GM12878 (cell line): ENCODE data around the gene THOC1. TPM values are rescaled to one million over a fixed set of nuclear protein-coding genes. Genes with fewer than 3 reads are reported as not detected.

Experiments used
- ATAC-seq: fragments of 200-7000 bp; cut with Tn5 transposase; 3 replicates; pipeline ENCODE4 v1.9.1; 2020; ENCODE audit warnings: mild to moderate bottlenecking, moderate library complexity
- Bru-seq: library from RNA; stranded (reverse); fragments of 400-500 nt; gene quantifications from one replicate; lab custom pipeline; 2021; lab: Mats Ljungman, UMichigan
- BruChase-seq, 2 experiments: library from RNA; stranded (reverse); fragments of 400-500 nt; gene quantifications; one replicate each; lab custom pipeline; 2021; lab: Mats Ljungman, UMichigan
- BruUV-seq: library from RNA; stranded (reverse); fragments of 400-500 nt; replicated peaks from 2 replicates; lab custom pipeline; 2021; lab: Mats Ljungman, UMichigan
- CTCF ChIA-PET: fragments of 300-600 bp; sonication (Branson Sonifier 250); formaldehyde crosslinking; extraction: SDS; loops from one replicate; lab custom pipeline; 2021; ENCODE audit warnings: inconsistent platforms; lab: Yijun Ruan, JAX
- POLR2A ChIA-PET: fragments of 350-600 bp; formaldehyde crosslinking; extraction: SDS; loops from one replicate; lab custom pipeline; 2021; ENCODE audit warnings: inconsistent platforms; lab: Charles Lee
- RAD21 ChIA-PET: fragments of 300-600 bp; sonication (Branson Sonifier 250); formaldehyde crosslinking; loops from one replicate; lab custom pipeline; 2023; ENCODE audit warnings: antibody characterized with exemption; ENCODE audit not compliant: unreplicated experiment; lab: Charles Lee
- SMC1A ChIA-PET: fragments of 300-600 bp; sonication (Branson Sonifier 250); formaldehyde crosslinking; loops from one replicate; lab custom pipeline; 2023; ENCODE audit not compliant: unreplicated experiment, uncharacterized antibody; lab: Charles Lee
- DNase-seq: peaks from one replicate; pipeline ENCODE4 v3.0.0-alpha.2; 2011; ENCODE audit warnings: low read depth, low spot score
- FAIRE-seq: peaks from 3 replicates; lab custom pipeline; 2011; peaks lifted over from hg19 to GRCh38; lab: Jason Lieb, UNC
- H2AFZ ChIP-seq: 2 replicates; pipeline ENCODE4 v1.6.0; 2011; ENCODE audit warnings: low read depth, low read length, control low read depth; ENCODE audit not compliant: control insufficient read depth
- H3K27ac ChIP-seq: 2 replicates; pipeline ENCODE4 v1.5.1; 2011; ENCODE audit warnings: control low read depth; ENCODE audit not compliant: control insufficient read depth, insufficient read depth
- H3K27me3 ChIP-seq, 2 experiments: replicated peaks in 1 of 2; 2 replicates each; pipeline versions ENCODE4 v1.6.0 to v1.6.1; 2011; ENCODE audit warnings: low read length in 1 of 2; ENCODE audit not compliant: control insufficient read depth in 2 of 2, insufficient read depth in 2 of 2
- H3K36me3 ChIP-seq, 2 experiments: 2 replicates each; pipeline ENCODE4 v1.5.1; 2011; ENCODE audit warnings: low read length in 1 of 2; ENCODE audit not compliant: control insufficient read depth in 2 of 2, insufficient read depth in 2 of 2
- H3K4me1 ChIP-seq: 2 replicates; pipeline ENCODE4 v1.6.1; 2011; ENCODE audit warnings: mild to moderate bottlenecking, low read length, moderate library complexity, mixed read lengths; ENCODE audit not compliant: control insufficient read depth, insufficient read depth
- H3K4me2 ChIP-seq: 2 replicates; pipeline ENCODE4 v1.6.0; 2011; ENCODE audit warnings: control low read depth; ENCODE audit not compliant: control insufficient read depth, insufficient read depth
- H3K4me3 ChIP-seq: fragments of 200-600 bp; sonication (generic); 2 replicates; pipeline ENCODE4 v1.5.1; 2016
- H3K79me2 ChIP-seq: 2 replicates; pipeline ENCODE4 v1.6.0; 2011; ENCODE audit warnings: low read length; ENCODE audit not compliant: control insufficient read depth, insufficient read depth
- H3K9ac ChIP-seq: 2 replicates; pipeline ENCODE4 v1.8.0; 2011; ENCODE audit warnings: low read length, control low read depth, mixed read lengths; ENCODE audit not compliant: control insufficient read depth, insufficient read depth
- H3K9me3 ChIP-seq: replicated peaks from 3 replicates; pipeline ENCODE4 v1.5.1; 2011; ENCODE audit warnings: mild to moderate bottlenecking, low read length; ENCODE audit not compliant: control insufficient read depth, insufficient read depth
- H4K20me1 ChIP-seq: 2 replicates; pipeline ENCODE4 v1.6.0; 2011; ENCODE audit not compliant: control insufficient read depth, insufficient read depth
- CEBPB ChIP-seq, 2 experiments: fragments of 150-350 bp in 1 of 2; IDR thresholded peaks; 2 replicates each; pipeline ENCODE4 v1.6.1; 2012 to 2014; ENCODE audit warnings: low read depth in 2 of 2, low read length in 2 of 2, borderline replicate concordance in 1 of 2, inconsistent platforms in 1 of 2
- HCFC1 ChIP-seq: fragments of 150-350 bp; IDR thresholded peaks from 2 replicates; pipeline ENCODE4 v1.6.1; 2014; ENCODE audit warnings: low read length
- RELA ChIP-seq: fragments of 450-650 bp; IDR thresholded peaks from 2 replicates; pipeline ENCODE4 v1.8.0; 2014; ENCODE audit warnings: borderline replicate concordance; ENCODE audit not compliant: partially characterized antibody
- SMAD5 ChIP-seq: IDR thresholded peaks from 2 replicates; pipeline ENCODE4 v1.6.1; 2016; ENCODE audit warnings: antibody characterized with exemption, low read depth
- STAT1 ChIP-seq: fragments of 450-650 bp; conservative IDR thresholded peaks from 2 replicates; pipeline ENCODE4 v1.6.1; 2014; ENCODE audit warnings: antibody characterized with exemption, mild to moderate bottlenecking
- TCF3 ChIP-seq: IDR thresholded peaks from 2 replicates; pipeline ENCODE4 v1.6.1; 2012; ENCODE audit warnings: low read depth, mild to moderate bottlenecking, low read length, borderline replicate concordance; ENCODE audit not compliant: insufficient read depth
- WGBS: methylation state at CpG from one replicate; pipeline ENCODE4 v1.1.6; 2016; ENCODE audit warnings: low lambda C conversion rate; ENCODE audit not compliant: insufficient replicate concordance, insufficient coverage; ENCODE audit errors: missing lambda C conversion rate; 5-methylcytosine and 5-hydroxymethylcytosine counted together
- in situ Hi-C: fragments of 300-500 bp; cut with MboI; formaldehyde crosslinking; loops from 9 replicates; pipeline ENCODE4 v1.14.3; 2018; ENCODE audit warnings: mixed read lengths
- intact Hi-C: fragments of 100-400 bp; cut with micrococcal nuclease; formaldehyde crosslinking; loops from one replicate; pipeline ENCODE4 v1.14.2; 2022; ENCODE audit not compliant: unreplicated experiment
- long read RNA-seq, 2 experiments: library from polyadenylated mRNA; unstranded; transcript quantifications; one replicate each; pipeline ENCODE4 v2.0.0, GENCODE V29; 2019 to 2020
- polyA minus RNA-seq, 3 experiments: library from RNA; depleted of rRNA, polyadenylated mRNA; stranded (reverse); fragments of >200 nt; gene quantifications; 2 replicates each; pipeline ENCODE4 v1.2.3, GENCODE V29; 2011
- polyA plus RNA-seq, 11 experiments: library from polyadenylated mRNA; depleted of rRNA in 4 of 11; unstranded in 6 of 11; stranded (reverse) in 5 of 11; fragments of >200 nt; fragmentation: Nextera tagmentation in 4 of 11; fragmentation: Illumina TruSeq in 1 of 11; extraction: Ambion mirVana in 4 of 11; extraction: Trizol in 1 of 11; gene quantifications; 1 replicate in 1 of 11; 2 replicates in 10 of 11; pipeline versions ENCODE4 v1.2.1 to v1.2.3, GENCODE V29; 2011 to 2016; ENCODE audit warnings: inconsistent platforms in 2 of 11, missing spikeins in 2 of 11, low read depth in 1 of 11
- total RNA-seq, 4 experiments: library from RNA; depleted of rRNA in 3 of 4; stranded (reverse); fragments of >200 nt in 3 of 4; fragmentation: Illumina TruSeq in 1 of 4; extraction: Trizol in 1 of 4; gene quantifications; 2 replicates each; pipeline versions ENCODE4 v1.2.1 to v1.2.3, GENCODE V29; 2013 to 2021
- TF ChIP-seq, protein P1 (sequence below): IDR thresholded peaks from 2 replicates; pipeline ENCODE4 v1.6.1; 2012; ENCODE audit warnings: low read depth, low read length, improper control_type of control experiment
- TF ChIP-seq, protein P2 (sequence below): IDR thresholded peaks from 2 replicates; pipeline ENCODE4 v1.6.1; 2011; ENCODE audit warnings: low read depth, low read length, improper control_type of control experiment, borderline replicate concordance
- TF ChIP-seq, protein P3 (sequence below): IDR thresholded peaks from 2 replicates; pipeline ENCODE4 v1.6.1; 2012; ENCODE audit warnings: low read length, inconsistent platforms

THOC1 gene, protein sequence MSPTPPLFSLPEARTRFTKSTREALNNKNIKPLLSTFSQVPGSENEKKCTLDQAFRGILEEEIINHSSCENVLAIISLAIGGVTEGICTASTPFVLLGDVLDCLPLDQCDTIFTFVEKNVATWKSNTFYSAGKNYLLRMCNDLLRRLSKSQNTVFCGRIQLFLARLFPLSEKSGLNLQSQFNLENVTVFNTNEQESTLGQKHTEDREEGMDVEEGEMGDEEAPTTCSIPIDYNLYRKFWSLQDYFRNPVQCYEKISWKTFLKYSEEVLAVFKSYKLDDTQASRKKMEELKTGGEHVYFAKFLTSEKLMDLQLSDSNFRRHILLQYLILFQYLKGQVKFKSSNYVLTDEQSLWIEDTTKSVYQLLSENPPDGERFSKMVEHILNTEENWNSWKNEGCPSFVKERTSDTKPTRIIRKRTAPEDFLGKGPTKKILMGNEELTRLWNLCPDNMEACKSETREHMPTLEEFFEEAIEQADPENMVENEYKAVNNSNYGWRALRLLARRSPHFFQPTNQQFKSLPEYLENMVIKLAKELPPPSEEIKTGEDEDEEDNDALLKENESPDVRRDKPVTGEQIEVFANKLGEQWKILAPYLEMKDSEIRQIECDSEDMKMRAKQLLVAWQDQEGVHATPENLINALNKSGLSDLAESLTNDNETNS
- total RNA-seq (2013; cell fraction: nucleolus; rRNA removed): 595 and 614 TPM in 2 replicates
- total RNA-seq (2014; rRNA removed) (45.7 and 53.8 TPM in 2 replicates), total RNA-seq (2014; rRNA removed; fragmentation: Illumina TruSeq; extraction: Trizol) (62.4 and 66.3 TPM in 2 replicates), total RNA-seq (2021) (28.4 and 32.8 TPM in 2 replicates), polyA plus RNA-seq (2011; rRNA removed) (99.8 and 158 TPM in 2 replicates), polyA plus RNA-seq (2014; fragmentation: Illumina TruSeq; extraction: Trizol) (57.0 and 63.7 TPM in 2 replicates), polyA plus RNA-seq (2014; fragmentation: Nextera tagmentation; extraction: Ambion mirVana) (10 to 100 TPM; 35.5 to 38.5 TPM), polyA plus RNA-seq (2014; rRNA removed) (36.1 and 47.8 TPM in 2 replicates), polyA plus RNA-seq (2016; fragmentation: Nextera tagmentation; extraction: Ambion mirVana) (10 to 100 TPM; 50.2 to 54.2 TPM), polyA minus RNA-seq (2011; rRNA and poly(A)+ RNA removed) (54.7 and 70.8 TPM in 2 replicates), Bru-seq, nascent RNA (percentile 88 among the genes with signal in this experiment), BruChase-seq, experiment 1, labeled RNA remaining after a 6-hour chase (percentile 91 among the genes with signal in this experiment), BruChase-seq, experiment 2, labeled RNA remaining after a 2-hour chase (percentile 91 among the genes with signal in this experiment)
- 19.7 TPM for polyA plus RNA-seq (2011; ENCODE audit: low read depth)
- polyA plus RNA-seq (2011; cell fraction: cytosol; rRNA removed): 14.2 and 16.1 TPM in 2 replicates
- 162 and 172 TPM in 2 replicates for polyA plus RNA-seq (2011; cell fraction: nucleus; rRNA removed)
- polyA plus RNA-seq (2012): 32.8 and 33.9 TPM in 2 replicates
- polyA minus RNA-seq (2011; cell fraction: cytosol; rRNA and poly(A)+ RNA removed): 11.8 and 12.4 TPM in 2 replicates
- 90.9 and 134 TPM in 2 replicates for polyA minus RNA-seq (2011; cell fraction: nucleus; rRNA and poly(A)+ RNA removed)
- long read RNA-seq, experiment 1, transcript THOC1-201 (21 exons, 2,087 nt): major isoform, 27 of 32 reads
- long read RNA-seq, experiment 1, partial matches to known transcripts: 1 of 32 reads
- long read RNA-seq, experiment 1, other reads (novel, unspliced or antisense): 4 of 32 reads
- long read RNA-seq, experiment 2, transcript THOC1-201 (21 exons, 2,087 nt): major isoform, 224 of 308 reads
- long read RNA-seq, experiment 2, transcript THOC1-210 (3 exons, 552 nt): minor isoform, 6 of 308 reads
- long read RNA-seq, experiment 2, partial matches to known transcripts: 28 of 308 reads
- long read RNA-seq, experiment 2, other reads (novel, unspliced or antisense): 38 of 308 reads

DNA sequence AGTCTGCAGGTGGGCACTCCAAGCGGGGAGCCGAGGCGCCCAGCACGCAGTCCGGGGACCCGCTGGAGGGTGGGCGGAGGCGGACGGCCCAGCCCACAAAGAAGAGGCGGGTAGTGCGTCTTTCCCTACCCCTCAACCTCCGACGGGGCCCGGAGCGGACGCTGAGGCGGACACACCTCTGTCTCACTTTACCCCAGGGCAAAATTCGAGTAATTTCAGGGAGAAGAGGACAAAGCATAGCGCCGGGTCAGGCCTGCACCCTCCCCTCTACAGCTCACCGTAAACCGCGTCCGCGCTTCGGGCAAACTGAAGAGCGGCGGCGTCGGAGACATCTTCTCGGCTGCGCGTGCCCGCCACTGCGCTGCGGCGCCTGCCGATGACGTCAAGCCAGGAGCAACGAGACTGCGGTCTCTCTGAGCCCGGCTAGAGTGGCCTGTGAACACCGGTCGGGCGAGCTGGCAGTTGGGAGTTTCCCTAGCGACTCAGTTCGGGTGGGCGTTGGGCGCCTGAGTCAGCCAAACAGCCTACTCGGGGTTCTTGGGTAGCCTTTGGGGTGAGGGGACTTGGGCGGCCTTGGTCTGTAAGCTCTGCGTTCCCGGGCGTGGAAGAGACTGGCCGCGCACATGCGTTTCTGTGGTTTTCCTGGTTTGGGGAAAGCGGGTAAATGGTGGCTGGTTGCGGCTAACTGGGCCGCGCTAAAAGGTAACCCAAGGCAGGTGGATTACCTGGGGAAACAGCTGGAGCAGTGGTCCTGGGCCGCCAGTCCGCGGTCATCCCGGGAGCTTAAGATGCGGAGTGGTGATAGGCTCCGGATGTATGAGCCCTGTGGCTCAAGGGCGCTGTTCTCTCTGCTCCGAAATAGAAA, at the start of gene THOC1:
THOC1 (minus strand) TSS at position 360 of the 865 bp plus-strand sequence; CDS start at position 332, 28 bp downstream.
- peaks cover 0 to 6% of the 10 kb centered on the region in 2 experiments; a peak in 2 of 4 replicates for H3K36me3 ChIP-seq
- FAIRE-seq (peak; percentile 81), ATAC-seq (peak; percentile 93), DNase-seq (peak; percentile 70)
- TSS peak; percentile 92 for BruUV-seq
- H4K20me1 ChIP-seq: no peaks in the 10 kb centered on the region
- POLR2A ChIA-PET: interaction anchor here (0.7 kb wide), 1 partner anchor 110 kb away, joined by 3 read pairs; the partner anchor contains the start of gene USP14
- H3K4me3 ChIP-seq: peak within 1 kb of the TSS; percentile 95
- intact Hi-C loops (loop anchor here (1.0 to 10.0 kb wide), 3 partner anchors 110 to 567 kb away; partner anchors contain the start of gene USP14), in situ Hi-C loops (no loop called here)
- CTCF ChIA-PET: interaction anchor here (0.5 to 1.8 kb wide), 10 partner anchors 9 to 571 kb away, joined by 3 to 8 read pairs (median 4); partner anchors contain the start of gene USP14
- peak within 1 kb of the TSS; percentile 97 for H3K27ac ChIP-seq
- H3K9me3 ChIP-seq: no peaks in the 10 kb centered on the region
- peak within 1 kb of the TSS; percentile 99 for H3K9ac ChIP-seq
- peaks cover 29% of the 10 kb centered on the region for H3K79me2 ChIP-seq
- under 1% methylated on average over 69 of the region's 69 CpGs for WGBS
- peak within 1 kb of the TSS; percentile 61 for H2AFZ ChIP-seq
- peak within 1 kb of the TSS; percentile 85 for H3K4me2 ChIP-seq
- SMC1A ChIA-PET: interaction anchor here (1.1 to 1.7 kb wide), 5 partner anchors 16 to 347 kb away, joined by 3 to 5 read pairs (median 4); partner anchors contain the start of gene USP14
- no peaks in the 10 kb centered on the region; the same call in 1 of the 2 replicates for H3K4me1 ChIP-seq
- H3K27me3 ChIP-seq: no peaks in the 10 kb centered on the region
- RAD21 ChIA-PET: interaction anchor here (1.4 kb wide), 1 partner anchor 110 kb away, joined by 9 read pairs; the partner anchor contains the start of gene USP14
- TF ChIP-seq CEBPB (IDR thresholded peaks at IDR 0.05; ENCODE audit: borderline replicate concordance in 1 of 2, low read depth in 2 of 2, low read length in 2 of 2) (no peak), TCF3 (peak; percentile 86), STAT1 (peak; percentile 75; the same call in 1 of the 2 replicates), RELA (peak; percentile 90), SMAD5 (peak; percentile 83; the same call in 1 of the 2 replicates), HCFC1 (peak; percentile 83)
- TF ChIP-seq, protein P1, sequence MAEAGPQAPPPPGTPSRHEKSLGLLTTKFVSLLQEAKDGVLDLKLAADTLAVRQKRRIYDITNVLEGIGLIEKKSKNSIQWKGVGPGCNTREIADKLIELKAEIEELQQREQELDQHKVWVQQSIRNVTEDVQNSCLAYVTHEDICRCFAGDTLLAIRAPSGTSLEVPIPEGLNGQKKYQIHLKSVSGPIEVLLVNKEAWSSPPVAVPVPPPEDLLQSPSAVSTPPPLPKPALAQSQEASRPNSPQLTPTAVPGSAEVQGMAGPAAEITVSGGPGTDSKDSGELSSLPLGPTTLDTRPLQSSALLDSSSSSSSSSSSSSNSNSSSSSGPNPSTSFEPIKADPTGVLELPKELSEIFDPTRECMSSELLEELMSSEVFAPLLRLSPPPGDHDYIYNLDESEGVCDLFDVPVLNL: no peak
- TF ChIP-seq, protein P2, sequence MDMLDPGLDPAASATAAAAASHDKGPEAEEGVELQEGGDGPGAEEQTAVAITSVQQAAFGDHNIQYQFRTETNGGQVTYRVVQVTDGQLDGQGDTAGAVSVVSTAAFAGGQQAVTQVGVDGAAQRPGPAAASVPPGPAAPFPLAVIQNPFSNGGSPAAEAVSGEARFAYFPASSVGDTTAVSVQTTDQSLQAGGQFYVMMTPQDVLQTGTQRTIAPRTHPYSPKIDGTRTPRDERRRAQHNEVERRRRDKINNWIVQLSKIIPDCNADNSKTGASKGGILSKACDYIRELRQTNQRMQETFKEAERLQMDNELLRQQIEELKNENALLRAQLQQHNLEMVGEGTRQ: no peak
- TF ChIP-seq, protein P3, sequence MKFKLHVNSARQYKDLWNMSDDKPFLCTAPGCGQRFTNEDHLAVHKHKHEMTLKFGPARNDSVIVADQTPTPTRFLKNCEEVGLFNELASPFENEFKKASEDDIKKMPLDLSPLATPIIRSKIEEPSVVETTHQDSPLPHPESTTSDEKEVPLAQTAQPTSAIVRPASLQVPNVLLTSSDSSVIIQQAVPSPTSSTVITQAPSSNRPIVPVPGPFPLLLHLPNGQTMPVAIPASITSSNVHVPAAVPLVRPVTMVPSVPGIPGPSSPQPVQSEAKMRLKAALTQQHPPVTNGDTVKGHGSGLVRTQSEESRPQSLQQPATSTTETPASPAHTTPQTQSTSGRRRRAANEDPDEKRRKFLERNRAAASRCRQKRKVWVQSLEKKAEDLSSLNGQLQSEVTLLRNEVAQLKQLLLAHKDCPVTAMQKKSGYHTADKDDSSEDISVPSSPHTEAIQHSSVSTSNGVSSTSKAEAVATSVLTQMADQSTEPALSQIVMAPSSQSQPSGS: peak; percentile 65; the same call in 1 of the 2 replicates
